Epidermal melanocyte (primary cell): Measurements from ENCODE around the gene ACTG1.
"Not testable (repeated sequence)": the region's sequence is repeated elsewhere in the genome, so short reads cannot be mapped to it uniquely, and the experiment has no call there.

Source experiments
- DNase-seq: peaks from one replicate; pipeline ENCODE4 v3.0.0; 2011; ENCODE audit warnings: low spot score; ENCODE audit not compliant: insufficient read length

ACTG1 gene

DNA sequence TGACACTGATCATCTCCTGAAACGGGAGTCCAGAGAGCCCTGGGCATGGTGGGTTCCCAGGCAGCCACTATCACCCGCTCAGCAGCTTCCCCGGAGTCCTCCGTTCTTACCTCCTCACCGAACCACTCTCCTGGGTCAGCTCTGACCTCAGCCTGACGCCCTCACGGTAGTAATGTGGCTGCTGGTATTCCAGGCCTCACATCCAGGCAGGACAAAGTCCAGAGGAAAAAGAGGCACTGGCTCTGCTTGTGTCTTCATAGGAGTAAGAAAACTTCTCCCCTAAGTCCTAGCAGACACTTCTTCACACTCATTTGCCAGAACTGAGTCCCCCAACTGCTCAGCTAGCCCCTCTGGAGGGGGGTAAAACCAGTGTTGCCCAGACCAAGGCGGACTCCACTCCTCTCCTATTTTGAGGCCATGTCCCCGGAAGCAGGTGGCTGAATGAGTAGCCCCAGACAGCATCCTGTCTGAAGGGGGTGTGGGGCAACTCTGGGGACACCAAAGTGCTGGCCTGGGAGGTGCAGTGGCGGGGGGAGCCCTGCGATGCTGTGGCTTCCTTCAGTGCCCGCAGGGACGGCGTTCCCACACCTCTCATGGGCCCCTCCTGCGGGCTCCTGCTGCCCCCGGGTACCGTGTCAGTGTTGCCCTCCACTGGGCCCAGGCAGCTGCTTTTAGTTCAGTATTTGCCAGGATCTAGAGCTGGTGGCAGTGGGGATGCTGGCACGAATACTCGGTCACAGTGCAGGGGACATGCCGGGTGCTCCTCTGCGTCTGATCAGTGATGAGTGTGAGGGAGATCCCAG lies 20.9 kb upstream of the ACTG1 start:
- no peak for DNase-seq

DNA sequence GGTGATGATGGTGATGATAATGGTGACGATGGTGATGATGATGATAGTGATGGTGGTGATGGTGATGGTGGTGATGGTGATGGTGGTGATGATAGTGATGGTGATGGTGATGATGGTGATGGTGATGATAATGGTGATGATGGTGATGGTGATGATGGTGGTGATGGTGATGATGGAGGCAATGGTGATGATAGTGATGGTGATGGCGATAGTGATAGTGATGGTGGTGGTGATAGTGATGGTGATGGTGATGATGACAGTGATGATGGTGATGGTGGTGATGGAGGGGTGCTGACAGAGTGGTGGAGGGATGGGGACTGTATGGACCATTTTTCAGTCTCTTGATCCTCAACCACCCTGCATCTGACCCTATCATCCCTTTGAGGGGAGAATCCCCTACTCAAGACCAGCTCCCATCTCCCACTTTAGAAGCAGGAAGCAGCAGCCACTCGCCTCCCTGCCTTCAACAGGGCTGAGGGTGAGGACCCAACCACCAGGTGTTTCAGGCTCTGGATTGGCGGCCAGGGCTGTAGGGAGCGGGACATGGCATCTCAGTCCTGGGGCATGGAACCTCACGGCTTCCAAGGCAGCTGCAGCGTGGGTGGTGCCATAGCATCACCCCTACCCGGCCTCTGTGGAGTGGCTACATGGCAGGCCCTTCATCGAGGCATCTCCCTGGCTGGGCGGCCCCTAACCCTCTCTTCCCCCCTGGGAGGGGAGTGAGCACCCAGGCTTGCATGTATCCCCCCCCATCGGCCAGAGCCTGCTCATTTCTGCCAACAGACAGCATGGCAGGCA lies 20.1 kb upstream of the ACTG1 start:
- DNase-seq: no peak

- not testable (repeated sequence) for DNase-seq
Measured at GRCh38 chr17:81531998-81532404, 19.4 kb upstream of the ACTG1 start.

GRCh38 chr17:81531013-81531412 lies 18.4 kb upstream of the ACTG1 start:
- DNase-seq: not testable (repeated sequence)

DNA sequence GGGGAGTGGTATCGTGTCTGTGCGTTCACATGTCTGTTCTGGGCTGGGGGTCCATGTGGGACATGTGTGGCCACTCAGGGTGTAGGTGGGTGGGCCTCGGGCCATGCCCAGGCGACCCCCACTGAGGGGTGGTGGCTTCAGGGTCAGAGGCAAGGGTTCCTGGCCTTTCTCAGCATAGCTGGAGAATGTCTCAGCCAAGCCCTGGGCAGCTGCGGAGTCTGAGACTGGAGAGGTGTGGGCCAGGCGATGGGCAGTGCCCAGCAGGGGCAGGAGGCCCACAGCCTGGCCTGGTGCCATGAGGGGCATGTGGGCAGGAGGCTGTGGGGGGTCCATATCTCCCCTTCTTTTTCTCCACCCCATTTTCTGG lies 16.8 kb upstream of the ACTG1 start:
- no peak for DNase-seq

DNA sequence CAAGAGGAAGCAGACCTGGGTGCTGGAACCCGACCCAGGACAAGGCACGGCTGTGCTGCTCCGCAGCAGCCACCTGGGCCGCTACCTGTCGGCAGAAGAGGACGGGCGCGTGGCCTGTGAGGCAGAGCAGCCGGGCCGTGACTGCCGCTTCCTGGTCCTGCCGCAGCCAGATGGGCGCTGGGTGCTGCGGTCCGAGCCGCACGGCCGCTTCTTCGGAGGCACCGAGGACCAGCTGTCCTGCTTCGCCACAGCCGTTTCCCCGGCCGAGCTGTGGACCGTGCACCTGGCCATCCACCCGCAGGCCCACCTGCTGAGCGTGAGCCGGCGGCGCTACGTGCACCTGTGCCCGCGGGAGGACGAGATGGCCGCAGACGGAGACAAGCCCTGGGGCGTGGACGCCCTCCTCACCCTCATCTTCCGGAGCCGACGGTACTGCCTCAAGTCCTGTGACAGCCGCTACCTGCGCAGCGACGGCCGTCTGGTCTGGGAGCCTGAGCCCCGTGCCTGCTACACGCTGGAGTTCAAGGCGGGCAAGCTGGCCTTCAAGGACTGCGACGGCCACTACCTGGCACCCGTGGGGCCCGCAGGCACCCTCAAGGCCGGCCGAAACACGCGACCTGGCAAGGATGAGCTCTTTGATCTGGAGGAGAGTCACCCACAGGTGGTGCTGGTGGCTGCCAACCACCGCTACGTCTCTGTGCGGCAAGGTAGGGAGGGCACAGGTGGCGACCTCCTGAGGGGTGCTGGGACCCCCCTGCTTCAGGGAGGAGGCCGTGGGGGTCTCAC lies 16.2 kb upstream of the ACTG1 start:
- no peak for DNase-seq

DNA sequence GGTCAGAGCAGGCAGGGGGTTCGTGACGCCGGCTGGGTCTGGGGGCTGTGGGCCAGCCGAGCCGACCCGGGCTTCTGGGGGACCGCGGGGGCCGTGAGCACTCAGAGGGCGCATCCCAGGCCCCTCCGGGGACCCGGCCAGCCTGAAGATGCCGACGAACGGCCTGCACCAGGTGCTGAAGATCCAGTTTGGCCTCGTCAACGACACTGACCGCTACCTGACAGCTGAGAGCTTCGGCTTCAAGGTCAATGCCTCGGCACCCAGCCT lies 15.7 kb upstream of the ACTG1 start:
- no peak for DNase-seq

DNA sequence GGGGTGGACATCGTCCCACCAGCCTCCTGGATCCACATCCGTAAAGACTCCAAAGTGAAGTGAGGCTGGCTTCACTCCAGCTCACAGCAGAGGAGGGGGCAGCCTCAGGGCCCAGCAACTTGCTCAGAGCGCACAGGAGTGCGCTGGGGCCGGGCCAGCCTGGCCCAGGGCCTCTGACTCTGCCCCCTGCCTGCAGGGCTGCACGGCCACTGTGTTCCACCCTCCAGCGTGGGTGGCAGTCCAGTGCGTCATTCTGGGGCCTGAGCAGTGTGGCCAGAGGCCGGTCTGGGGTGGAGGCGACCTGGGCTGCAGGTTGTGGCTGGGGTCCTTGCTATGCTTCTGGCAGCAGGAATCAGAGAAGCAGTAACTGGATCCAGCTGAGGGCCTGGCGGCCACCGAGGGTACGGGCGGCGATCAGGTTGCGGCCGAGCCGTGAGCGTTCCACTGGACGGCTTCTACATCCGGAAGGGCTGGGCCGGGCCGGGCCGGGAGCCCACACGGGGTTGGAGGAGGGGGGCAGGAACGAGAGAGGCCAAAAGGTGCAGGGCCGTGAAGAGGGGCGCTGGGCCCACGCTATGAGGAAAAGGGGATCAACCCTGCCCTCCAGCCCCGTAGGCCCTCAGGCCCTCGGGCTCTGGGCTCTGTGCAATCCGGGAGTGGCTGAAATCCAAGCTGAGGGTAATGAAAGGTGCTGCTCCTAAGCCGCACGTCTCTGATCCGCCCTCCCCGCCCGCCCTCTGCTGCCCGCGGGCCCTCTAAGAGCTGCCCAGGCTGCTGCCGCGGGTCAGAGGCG lies 15.2 kb upstream of the ACTG1 start, which contains the start of gene FSCN2:
Gene FSCN2, plus strand, starts transcription at position 787 of the 793 bp plus-strand sequence. CDS start 155 bp downstream, outside the sequence.
- DNase-seq: no peak

- no peak for DNase-seq
Measured at GRCh38 chr17:81526662-81527571, 14.3 kb upstream of the ACTG1 start.

- DNase-seq: no peak
Measured at GRCh38 chr17:81524865-81525159, 12.2 kb upstream of the ACTG1 start.

DNA sequence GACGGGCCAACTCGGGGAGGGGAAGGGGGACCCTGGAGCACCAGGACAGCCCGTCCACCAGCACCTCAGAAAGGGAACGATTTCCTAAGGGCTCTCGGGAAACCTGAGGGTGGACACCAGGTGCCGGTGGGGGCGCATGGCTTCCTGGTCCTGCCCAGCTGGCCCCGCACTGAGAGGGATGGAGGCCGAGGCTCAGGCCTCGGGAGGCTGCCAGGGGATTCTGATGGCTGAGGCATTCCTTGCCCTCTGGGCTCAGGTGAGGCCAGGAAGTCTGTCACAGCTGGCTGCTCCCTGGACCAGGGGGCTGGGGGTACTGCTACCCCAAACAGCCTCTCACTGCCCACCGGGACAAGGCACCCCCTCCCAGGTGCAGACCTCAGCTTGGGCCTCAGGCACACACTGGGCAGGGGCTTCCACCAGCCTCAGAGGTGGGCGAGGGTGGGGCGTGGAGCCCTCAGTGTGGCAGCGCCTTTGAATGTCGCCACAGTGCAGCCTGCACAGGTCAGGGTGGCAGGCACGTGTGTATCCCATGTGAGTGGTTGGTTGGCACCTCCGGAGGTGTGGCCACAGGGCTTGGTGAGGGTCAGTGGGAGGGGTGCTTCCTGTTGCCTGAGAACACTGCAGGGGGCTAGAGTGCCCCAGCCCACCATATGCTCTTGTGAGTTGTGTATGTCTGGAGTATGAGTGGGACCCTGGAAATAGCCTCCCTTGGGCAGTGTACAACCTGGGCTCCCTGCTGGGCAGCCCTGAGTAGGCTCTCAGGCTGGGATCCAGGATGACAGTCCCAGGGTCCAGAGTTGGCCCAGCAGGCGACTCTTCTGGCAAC lies 11.7 kb upstream of the ACTG1 start:
- DNase-seq: no peak

- DNase-seq: peak; percentile 92
Measured at GRCh38 chr17:81523402-81524038, 10.9 kb upstream of the ACTG1 start.

DNA sequence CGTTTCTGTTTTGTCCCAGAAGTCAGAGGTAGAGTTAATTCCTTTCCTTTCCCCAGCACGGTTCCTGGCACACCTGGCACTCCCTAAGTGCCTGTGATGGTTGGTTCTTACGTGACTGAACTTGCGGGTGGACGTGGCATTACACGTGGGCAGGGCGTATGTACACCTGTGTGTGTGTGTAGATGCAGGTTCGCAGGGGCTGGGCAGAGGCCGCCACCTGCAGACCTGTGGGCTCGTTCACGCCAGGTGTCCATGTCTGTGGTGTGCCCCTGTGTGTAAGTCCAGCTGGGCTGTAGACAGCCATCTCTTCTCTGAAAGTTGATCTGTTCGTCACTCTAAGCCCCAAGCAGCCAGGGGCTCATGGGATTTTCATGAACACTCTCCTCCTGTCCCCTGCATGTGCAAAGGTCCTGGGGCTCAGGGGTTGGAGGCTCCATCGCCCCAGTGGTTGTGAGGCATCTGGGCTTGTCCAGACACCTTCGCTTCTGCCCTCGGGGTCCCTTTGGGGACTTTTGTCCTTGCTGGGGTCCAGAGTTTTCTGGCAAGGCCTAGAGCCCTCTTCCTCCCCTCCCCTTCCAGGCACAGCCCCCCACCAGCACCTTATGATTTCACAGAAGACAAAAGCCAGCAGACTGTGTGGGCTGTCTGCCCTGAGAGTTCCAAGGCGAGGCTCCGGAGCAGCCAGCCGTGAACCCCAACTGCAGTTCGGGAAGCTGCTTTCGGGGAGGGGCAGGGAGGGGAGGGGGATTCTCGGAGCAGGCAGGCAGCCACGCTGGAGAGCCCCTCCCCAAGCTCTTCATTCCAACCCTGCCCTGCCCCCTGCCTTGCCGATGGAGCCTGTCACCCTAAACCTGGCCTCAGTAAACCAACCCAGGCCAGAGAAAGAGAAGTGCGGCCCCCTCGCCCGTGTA lies 10.1 kb upstream of the ACTG1 start:
- DNase-seq: no peak

DNA sequence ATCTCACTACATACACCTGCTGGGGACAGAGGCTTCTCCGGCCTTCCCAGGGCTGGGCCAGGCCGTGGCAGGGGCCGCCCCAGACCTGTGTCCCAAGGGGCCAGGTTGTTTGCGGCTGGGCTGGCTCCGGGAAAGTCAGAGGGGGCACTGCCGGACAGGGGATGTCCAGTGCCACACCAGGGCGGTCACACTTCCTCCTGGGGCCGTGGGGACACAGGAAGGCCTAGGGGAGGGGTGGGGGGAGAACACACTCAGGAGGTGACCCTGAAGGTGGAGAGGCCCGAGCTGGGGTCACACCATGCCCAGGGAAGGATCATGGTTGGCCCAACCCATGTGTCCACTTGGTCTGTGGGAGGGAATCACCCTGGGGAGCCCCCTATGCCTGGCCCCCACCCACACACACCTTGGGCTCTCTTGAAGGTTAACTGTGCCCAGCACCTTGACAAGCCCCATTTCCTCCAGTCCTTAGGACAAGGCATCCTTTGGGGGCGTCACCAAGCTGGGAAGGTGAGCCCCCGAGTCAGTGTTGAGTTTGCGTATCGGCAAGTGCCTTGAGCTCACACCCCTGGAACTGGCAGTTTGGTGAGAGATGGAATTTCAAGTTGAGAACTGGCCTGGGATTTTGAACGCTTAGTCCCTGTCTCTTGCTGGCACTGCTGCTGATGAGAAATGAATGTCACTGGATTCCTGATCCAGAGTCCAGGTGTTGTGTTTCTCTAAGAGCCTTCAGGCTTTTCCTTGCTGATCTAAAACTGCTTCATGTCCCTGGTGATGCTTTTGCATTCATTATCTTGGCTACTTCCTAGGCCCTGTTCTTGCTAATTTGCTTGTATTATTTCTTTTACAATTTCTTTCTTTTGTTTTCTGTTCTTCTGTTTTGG lies 7.7 kb upstream of the ACTG1 start:
- DNase-seq: no peak

GRCh38 chr17:81519284-81520020 lies 6.9 kb upstream of the ACTG1 start:
- no peak for DNase-seq

GRCh38 chr17:81518785-81519283 lies 6.2 kb upstream of the ACTG1 start:
- DNase-seq: no peak
